CD14-positive monocyte (primary cell): ENCODE measurements around the gene ERC1. TPM values are rescaled to one million over a fixed set of nuclear protein-coding genes. Genes with fewer than 3 reads are reported as not detected.

Experiments used
- DNase-seq, 3 donors: peaks; one replicate each; pipeline ENCODE4 v3.0.0-alpha.2; 2011 to 2022
- H2AFZ ChIP-seq: 2 replicates; pipeline ENCODE4 v1.6.0; 2012; ENCODE audit warnings: mild to moderate bottlenecking, low read depth, low read length, inconsistent platforms; ENCODE audit not compliant: insufficient read depth, poor library complexity, severe bottlenecking
- H3K27ac ChIP-seq, 2 donors: 1 replicate in 1 of 2; 2 replicates in 1 of 2; pipeline ENCODE4 v1.5.1; 2012 to 2013; ENCODE audit warnings: low read length in 2 of 2, control low read depth in 1 of 2, inconsistent platforms in 1 of 2, low read depth in 1 of 2, mild to moderate bottlenecking in 1 of 2
- H3K27me3 ChIP-seq, 2 donors: one replicate each; pipeline versions ENCODE4 v1.6.0 to v1.6.1; 2011 to 2013; ENCODE audit warnings: low read length in 2 of 2; ENCODE audit not compliant: control insufficient read depth in 2 of 2, insufficient read depth in 2 of 2
- H3K36me3 ChIP-seq, 2 donors: replicated peaks in 1 of 2; 1 replicate in 1 of 2; 2 replicates in 1 of 2; pipeline versions ENCODE4 v1.5.1 to v1.6.1; 2012 to 2013; ENCODE audit warnings: low read length in 2 of 2, control low read depth in 1 of 2, inconsistent platforms in 1 of 2, mild to moderate bottlenecking in 1 of 2; ENCODE audit not compliant: insufficient read depth in 2 of 2, control insufficient read depth in 1 of 2
- H3K4me1 ChIP-seq, 2 donors: 1 replicate in 1 of 2; 2 replicates in 1 of 2; pipeline versions ENCODE4 v1.5.1 to v1.6.1; 2012 to 2013; ENCODE audit warnings: low read length in 2 of 2, control low read depth in 1 of 2, inconsistent platforms in 1 of 2, mild to moderate bottlenecking in 1 of 2, moderate library complexity in 1 of 2; ENCODE audit not compliant: insufficient read depth in 2 of 2, control insufficient read depth in 1 of 2
- H3K4me2 ChIP-seq: replicated peaks from 2 replicates; pipeline ENCODE3; 2012; ENCODE audit warnings: low read length, moderate library complexity, mild to moderate bottlenecking; ENCODE audit not compliant: poor library complexity, severe bottlenecking; ENCODE audit errors: extremely low read depth
- H3K4me3 ChIP-seq, 3 experiments: fragments of 200-600 bp in 1 of 3; sonication (generic) in 1 of 3; replicated peaks in 1 of 3; 1 replicate in 2 of 3; 2 replicates in 1 of 3; pipeline ENCODE4 v1.5.1; 2011 to 2013; ENCODE audit warnings: low read length in 3 of 3, mild to moderate bottlenecking in 3 of 3, control low read depth in 2 of 3, low read depth in 2 of 3, inconsistent platforms in 1 of 3, moderate library complexity in 1 of 3
- H3K79me2 ChIP-seq: 2 replicates; pipeline ENCODE4 v1.6.0; 2012; ENCODE audit warnings: mild to moderate bottlenecking, control low read depth, inconsistent platforms, low read length, moderate library complexity; ENCODE audit not compliant: insufficient read depth
- H3K9ac ChIP-seq: 2 replicates; pipeline ENCODE4 v1.6.0; 2017; ENCODE audit warnings: low read length, mild to moderate bottlenecking; ENCODE audit not compliant: insufficient read depth, poor library complexity, severe bottlenecking
- H3K9me3 ChIP-seq, 2 donors: replicated peaks in 1 of 2; 1 replicate in 1 of 2; 2 replicates in 1 of 2; pipeline versions ENCODE4 v1.5.1 to v1.6.1; 2012 to 2013; ENCODE audit warnings: low read length in 2 of 2, control low read depth in 1 of 2; ENCODE audit not compliant: control insufficient read depth in 1 of 2, insufficient read depth in 1 of 2
- H4K20me1 ChIP-seq: 2 replicates; pipeline ENCODE4 v1.6.0; 2012; ENCODE audit warnings: mild to moderate bottlenecking, low read length, control low read depth, moderate library complexity; ENCODE audit not compliant: insufficient read depth
- H3K27ac Mint-ChIP-seq, 7 donors: one replicate each; pipeline ENCODE4 v1.8.0; 2020; ENCODE audit warnings: mild to moderate bottlenecking in 7 of 7, mixed read lengths in 7 of 7, moderate library complexity in 6 of 7, inconsistent platforms in 2 of 7
- H3K27me3 Mint-ChIP-seq, 3 donors: one replicate each; pipeline ENCODE4 v1.8.0; 2021 to 2022; ENCODE audit warnings: low read depth in 3 of 3, mild to moderate bottlenecking in 3 of 3, mixed read lengths in 3 of 3, moderate library complexity in 3 of 3, inconsistent platforms in 1 of 3
- H3K36me3 Mint-ChIP-seq, 2 donors: one replicate each; pipeline ENCODE4 v1.8.0; 2020; ENCODE audit warnings: mixed read lengths in 2 of 2, inconsistent platforms in 1 of 2, mild to moderate bottlenecking in 1 of 2
- H3K4me1 Mint-ChIP-seq: one replicate; pipeline ENCODE4 v1.8.0; 2020; ENCODE audit warnings: mild to moderate bottlenecking, mixed read lengths
- H3K4me3 Mint-ChIP-seq, 2 donors: one replicate each; pipeline ENCODE4 v1.8.0; 2020; ENCODE audit warnings: mild to moderate bottlenecking in 2 of 2, mixed read lengths in 2 of 2, moderate library complexity in 1 of 2
- H3K9me3 Mint-ChIP-seq, 7 donors: one replicate each; pipeline ENCODE4 v1.8.0; 2020 to 2022; ENCODE audit warnings: mixed read lengths in 7 of 7, mild to moderate bottlenecking in 6 of 7, moderate library complexity in 6 of 7, inconsistent platforms in 2 of 7
- CTCF ChIP-seq: fragments of 200-600 bp; IDR thresholded peaks from one replicate; pipeline ENCODE4 v1.8.0; 2022; ENCODE audit warnings: antibody characterized with exemption, mild to moderate bottlenecking
- WGBS: methylation state at CpG from one replicate; pipeline ENCODE4 v1.1.5; 2013; ENCODE audit warnings: missing lambda C conversion rate; ENCODE audit not compliant: insufficient coverage; 5-methylcytosine and 5-hydroxymethylcytosine counted together
- intact Hi-C, 2 donors: fragments of 100-400 bp; cut with micrococcal nuclease; formaldehyde crosslinking; loops; one replicate each; pipeline versions ENCODE4 v1.15.0 to v1.15.1; 2023
- polyA plus RNA-seq, 3 donors: library from polyadenylated mRNA; depleted of rRNA in 1 of 3; unstranded in 2 of 3; stranded (reverse) in 1 of 3; fragments of 300-500 nt in 2 of 3; fragments of >200 nt in 1 of 3; fragmentation: Illumina TruSeq in 2 of 3; gene quantifications; 1 replicate in 2 of 3; 2 replicates in 1 of 3; pipeline ENCODE4 v1.2.3, GENCODE V29; 2012 to 2021

Gene ERC1
- polyA plus RNA-seq, 3 donors, result 4.0 to 14.3 (median 5.1) TPM

GRCh38 chr12:1367331-1368291 is 376.6 kb downstream of the ERC1 start:
- WGBS, result 100% methylated on average over 2 of the region's 10 CpGs
- H3K4me1 ChIP-seq, result no peaks in the 10 kb centered on the region
- Mint-ChIP-seq H3K4me3 (no peak overlapping the region), H3K27ac (no peak overlapping the region), H3K4me1 (no peaks in the 10 kb centered on the region), H3K36me3 (peaks cover 14 to 15% of the 10 kb centered on the region in 2 donors), H3K9me3 (no peaks in the 10 kb centered on the region), H3K27me3 (no peaks in the 10 kb centered on the region)
- H3K9ac ChIP-seq, result no peak overlapping the region
- no peaks in the 10 kb centered on the region for H4K20me1 ChIP-seq
- H3K9me3 ChIP-seq, result no peaks in the 10 kb centered on the region
- no peak for DNase-seq
- H3K27ac ChIP-seq, result no peak overlapping the region
- no peak overlapping the region for H3K4me2 ChIP-seq
- H2AFZ ChIP-seq, result no peak overlapping the region
- TF ChIP-seq CTCF, result no peak
- no peaks in the 10 kb centered on the region for H3K79me2 ChIP-seq
- H3K27me3 ChIP-seq, result no peaks in the 10 kb centered on the region
- no peak overlapping the region for H3K4me3 ChIP-seq
- intact Hi-C loops, result no loop called here
- peaks cover 3 to 8% of the 10 kb centered on the region in 2 donors for H3K36me3 ChIP-seq

GRCh38 chr12:1369460-1369859 is 378.4 kb downstream of the ERC1 start:
- Histone ChIP-seq H4K20me1 (no peaks in the 10 kb centered on the region), H3K4me1 (no peaks in the 10 kb centered on the region), H3K27ac (no peak overlapping the region), H3K4me2 (no peak overlapping the region), H3K27me3 (no peaks in the 10 kb centered on the region), H3K9me3 (no peaks in the 10 kb centered on the region), H3K79me2 (no peaks in the 10 kb centered on the region), H2AFZ (no peak overlapping the region), H3K9ac (no peak overlapping the region), H3K4me3 (no peak overlapping the region), H3K36me3 (peaks cover 3 to 17% of the 10 kb centered on the region in 2 donors)
- no peak for TF ChIP-seq CTCF
- intact Hi-C loops, result no loop called here
- H3K4me1 Mint-ChIP-seq, result no peaks in the 10 kb centered on the region
- H3K27ac Mint-ChIP-seq, result no peak overlapping the region
- no peaks in the 10 kb centered on the region for H3K27me3 Mint-ChIP-seq
- WGBS, result no CpG with 5 or more reads among the region's 5 CpGs
- H3K36me3 Mint-ChIP-seq, result peaks cover 17 to 24% of the 10 kb centered on the region in 2 donors
- no peak overlapping the region for H3K4me3 Mint-ChIP-seq
- H3K9me3 Mint-ChIP-seq, result no peaks in the 10 kb centered on the region
- DNase-seq, result no peak
